ENCODE results near the gene SLC4A9. TPM values are rescaled to one million over a fixed set of nuclear protein-coding genes. Genes with fewer than 3 reads are reported as not detected.

The SLC4A9 gene
- total RNA-seq, 1 donor from 2014 or later, result not detected

GRCh38 chr5:140381351-140381750 lies 21.4 kb downstream of the SLC4A9 start:
- no peaks in the 10 kb centered on the region for H3K36me3 Mint-ChIP-seq (ENCODE audit: low read depth)
- TF ChIP-seq CTCF (IDR thresholded peaks at IDR 0.05), result no peak
- DNase-seq (ENCODE audit: low spot score), result peak; percentile 29
- no peak overlapping the region for H3K27ac Mint-ChIP-seq (ENCODE audit: unreplicated experiment)
- H3K4me1 Mint-ChIP-seq (ENCODE audit: low read depth), result no peaks in the 10 kb centered on the region
- H3K4me3 Mint-ChIP-seq (ENCODE audit: unreplicated experiment), result no peak overlapping the region
- H3K27me3 Mint-ChIP-seq (ENCODE audit: low read depth), result no peaks in the 10 kb centered on the region
- H3K9me3 Mint-ChIP-seq (ENCODE audit: low read depth), result no peaks in the 10 kb centered on the region

GRCh38 chr5:140381972-140382371 lies 22.0 kb downstream of the SLC4A9 start:
- Mint-ChIP-seq H3K9me3 (ENCODE audit: low read depth) (no peaks in the 10 kb centered on the region), H3K4me3 (ENCODE audit: unreplicated experiment) (no peak overlapping the region), H3K27ac (ENCODE audit: unreplicated experiment) (no peak overlapping the region), H3K27me3 (ENCODE audit: low read depth) (no peaks in the 10 kb centered on the region), H3K4me1 (ENCODE audit: low read depth) (no peaks in the 10 kb centered on the region), H3K36me3 (ENCODE audit: low read depth) (no peaks in the 10 kb centered on the region)
- no peak for TF ChIP-seq CTCF (IDR thresholded peaks at IDR 0.05)
- no peak for DNase-seq (ENCODE audit: low spot score)

- no peak overlapping the region for H3K4me3 Mint-ChIP-seq (ENCODE audit: unreplicated experiment)
- no peak for TF ChIP-seq CTCF (IDR thresholded peaks at IDR 0.05)
- H3K36me3 Mint-ChIP-seq (ENCODE audit: low read depth), result no peaks in the 10 kb centered on the region
- H3K27me3 Mint-ChIP-seq (ENCODE audit: low read depth), result no peaks in the 10 kb centered on the region
- H3K27ac Mint-ChIP-seq (ENCODE audit: unreplicated experiment), result no peak overlapping the region
- DNase-seq (ENCODE audit: low spot score), result no peak
- H3K4me1 Mint-ChIP-seq (ENCODE audit: low read depth), result no peaks in the 10 kb centered on the region
- no peaks in the 10 kb centered on the region for H3K9me3 Mint-ChIP-seq (ENCODE audit: low read depth)
These were observed 22.9 kb downstream of the SLC4A9 start for GRCh38 chr5:140382866-140383265.

GRCh38 chr5:140383300-140383699 lies 23.3 kb downstream of the SLC4A9 start:
- no peaks in the 10 kb centered on the region for H3K36me3 Mint-ChIP-seq (ENCODE audit: low read depth)
- H3K27ac Mint-ChIP-seq (ENCODE audit: unreplicated experiment), result no peak overlapping the region
- no peaks in the 10 kb centered on the region for H3K9me3 Mint-ChIP-seq (ENCODE audit: low read depth)
- DNase-seq (ENCODE audit: low spot score), result no peak
- no peaks in the 10 kb centered on the region for H3K4me1 Mint-ChIP-seq (ENCODE audit: low read depth)
- no peak overlapping the region for H3K4me3 Mint-ChIP-seq (ENCODE audit: unreplicated experiment)
- TF ChIP-seq CTCF (IDR thresholded peaks at IDR 0.05), result no peak
- H3K27me3 Mint-ChIP-seq (ENCODE audit: low read depth), result no peaks in the 10 kb centered on the region

- Mint-ChIP-seq H3K4me1 (ENCODE audit: low read depth) (no peaks in the 10 kb centered on the region), H3K27me3 (ENCODE audit: low read depth) (no peaks in the 10 kb centered on the region), H3K4me3 (ENCODE audit: unreplicated experiment) (no peak overlapping the region), H3K9me3 (ENCODE audit: low read depth) (no peaks in the 10 kb centered on the region), H3K27ac (ENCODE audit: unreplicated experiment) (no peak overlapping the region), H3K36me3 (ENCODE audit: low read depth) (no peaks in the 10 kb centered on the region)
- DNase-seq (ENCODE audit: low spot score), result no peak
- TF ChIP-seq CTCF (IDR thresholded peaks at IDR 0.05), result no peak
These were observed 28.1 kb downstream of the SLC4A9 start for GRCh38 chr5:140388052-140388451.

Data from chondrocyte (in vitro differentiated cells).